ENCODE data around the gene GJB4.

GRCh38 chr1:34746785-34747637 lies 12.5 kb upstream of the GJB4 start:
- TF ChIP-seq CTCF (IDR thresholded peaks at IDR 0.05) (no peak), POLR2A (IDR thresholded peaks at IDR 0.05) (no peak)
